NCI-H446 (cell line): Measurements from ENCODE around the gene ZMYM2.

Experiments
- DNase-seq, 2 experiments: peaks; one replicate each; lab custom pipeline; 2025; lab: John Stamatoyannopoulos, UW

The ZMYM2 gene

GRCh38 chr13:20134732-20135131 is 176.2 kb downstream of the ZMYM2 start:
- no peak for DNase-seq

- DNase-seq: no peak
Observed at GRCh38 chr13:20136781-20137703, 178.5 kb downstream of the ZMYM2 start.

- DNase-seq: no peak
Observed at GRCh38 chr13:20137875-20138274, 179.3 kb downstream of the ZMYM2 start.

GRCh38 chr13:20140487-20140886 is 182.0 kb downstream of the ZMYM2 start:
- DNase-seq: no peak
